EH (cell line): ENCODE data around the gene MAPKAPK3.

Experiments
- DNase-seq: peaks from one replicate; pipeline ENCODE4 v3.0.0-alpha.2; 2015; ENCODE audit warnings: low read depth

Gene MAPKAPK3

DNA sequence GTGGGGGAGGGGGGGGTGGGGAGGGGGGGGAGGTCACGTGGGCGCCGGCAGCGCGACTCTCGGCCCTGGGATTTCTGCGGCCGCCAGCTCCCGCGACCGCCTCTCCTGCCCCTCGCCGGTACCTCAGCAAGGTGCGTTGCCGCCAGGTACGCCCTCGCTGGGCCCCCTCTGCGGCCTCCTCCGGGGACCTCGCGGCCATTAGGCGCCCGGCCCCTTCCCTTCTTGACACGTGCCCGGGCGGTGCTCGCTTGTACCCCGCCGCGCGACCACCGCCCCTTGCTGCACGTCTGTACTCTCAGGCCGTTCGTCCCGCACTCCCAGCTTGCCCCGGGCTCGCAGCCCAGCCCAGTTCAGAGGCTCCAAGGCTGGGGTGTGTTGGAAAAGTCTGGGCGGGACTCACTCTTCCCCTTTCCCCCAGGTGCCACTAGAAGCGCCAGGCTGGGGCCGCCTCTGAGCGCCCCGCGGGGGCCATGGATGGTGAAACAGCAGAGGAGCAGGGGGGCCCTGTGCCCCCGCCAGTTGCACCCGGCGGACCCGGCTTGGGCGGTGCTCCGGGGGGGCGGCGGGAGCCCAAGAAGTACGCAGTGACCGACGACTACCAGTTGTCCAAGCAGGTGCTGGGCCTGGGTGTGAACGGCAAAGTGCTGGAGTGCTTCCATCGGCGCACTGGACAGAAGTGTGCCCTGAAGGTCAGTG is at the start of gene MAPKAPK3:
Gene MAPKAPK3 (plus strand): TSS at position 56 of the 696 bp plus-strand sequence. CDS start 415 bp downstream, at position 471.
- no peak for DNase-seq

DNA sequence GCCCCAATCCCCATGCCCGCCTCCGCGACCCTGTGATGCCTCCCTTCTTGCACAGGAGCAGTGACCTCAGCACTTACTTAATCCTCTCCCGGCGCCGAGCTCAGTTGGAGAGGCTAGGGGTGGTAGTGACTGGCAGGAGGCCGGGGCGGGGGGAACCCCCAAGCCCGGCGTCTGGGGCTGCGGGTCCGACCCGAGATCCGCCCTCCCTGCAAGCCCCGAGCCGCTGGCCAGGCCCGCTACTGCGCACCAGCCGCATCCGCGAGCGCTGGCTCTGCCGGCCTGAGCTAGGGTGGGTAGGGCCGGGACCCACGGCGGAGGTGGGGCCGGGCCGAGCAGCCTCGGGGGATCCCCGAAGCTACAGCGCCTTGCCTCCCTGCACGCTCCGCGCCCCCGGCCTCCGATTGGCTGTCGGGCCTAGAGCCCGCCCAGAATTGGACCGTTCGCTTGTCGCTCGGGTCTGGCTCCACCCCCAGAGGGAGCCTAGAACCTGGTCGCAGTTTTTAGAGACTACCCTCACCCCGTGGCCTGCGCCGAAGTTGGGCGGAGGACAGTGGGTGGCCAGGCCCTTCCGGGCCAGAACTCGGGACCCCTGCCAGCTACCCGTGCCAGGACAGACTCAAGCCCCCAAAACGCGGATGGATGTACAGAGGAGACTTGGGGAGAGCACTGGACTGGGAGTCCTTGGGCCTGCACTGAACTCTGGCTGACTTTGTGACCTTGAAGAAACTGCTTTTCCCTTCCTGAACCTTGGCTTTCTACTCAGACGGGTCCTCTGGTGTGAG is 49.4 kb upstream of the MAPKAPK3 start, which contains the start of gene C3orf18:
Gene C3orf18 (minus strand): TSS at position 362 of the 782 bp plus-strand sequence. CDS start 2,048 bp downstream, outside the sequence.
- DNase-seq: peak; percentile 90

DNA sequence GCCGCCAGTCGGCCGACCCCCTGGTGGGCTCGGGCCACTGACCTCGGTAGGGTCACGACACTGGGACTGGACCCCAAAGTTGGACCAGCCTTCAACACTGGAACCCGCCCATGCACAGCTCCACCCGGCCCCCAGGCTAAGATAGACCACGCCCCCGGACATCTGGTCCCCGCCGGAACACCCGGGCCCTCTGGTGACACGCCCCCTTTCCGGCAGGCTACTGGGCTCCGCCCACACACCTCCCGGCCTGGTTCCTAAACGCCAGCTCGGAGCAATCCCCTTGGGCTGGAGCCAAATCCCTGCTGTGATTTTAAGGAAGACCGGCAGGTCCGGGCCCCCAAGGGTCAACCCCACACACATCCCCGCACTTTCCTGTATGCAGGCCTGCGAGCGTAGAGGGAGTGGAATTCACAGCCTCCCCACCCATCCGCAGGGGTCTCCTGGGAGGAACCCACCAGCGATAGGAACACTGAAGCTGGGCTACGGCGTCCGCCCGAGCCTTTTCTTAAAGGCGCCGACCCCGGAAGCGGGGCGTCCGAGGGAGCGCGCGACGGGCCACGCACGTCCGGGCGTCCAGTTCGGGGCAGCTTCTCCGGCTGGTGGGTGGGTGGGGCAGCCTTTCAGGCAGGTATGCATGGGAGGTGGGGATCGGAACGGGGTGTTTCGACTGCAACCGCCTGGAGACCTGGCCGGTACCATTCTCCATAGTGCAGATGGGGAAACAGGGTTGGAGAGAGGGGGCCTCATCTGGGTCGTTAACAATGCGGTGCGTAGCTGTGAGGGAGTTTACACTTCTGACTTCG is 47.8 kb upstream of the MAPKAPK3 start, which contains the start of gene HEMK1:
Gene HEMK1 (plus strand): TSS at position 576 of the 803 bp plus-strand sequence. CDS start 1,583 bp downstream, outside the sequence.
- DNase-seq: peak; percentile 95

DNA sequence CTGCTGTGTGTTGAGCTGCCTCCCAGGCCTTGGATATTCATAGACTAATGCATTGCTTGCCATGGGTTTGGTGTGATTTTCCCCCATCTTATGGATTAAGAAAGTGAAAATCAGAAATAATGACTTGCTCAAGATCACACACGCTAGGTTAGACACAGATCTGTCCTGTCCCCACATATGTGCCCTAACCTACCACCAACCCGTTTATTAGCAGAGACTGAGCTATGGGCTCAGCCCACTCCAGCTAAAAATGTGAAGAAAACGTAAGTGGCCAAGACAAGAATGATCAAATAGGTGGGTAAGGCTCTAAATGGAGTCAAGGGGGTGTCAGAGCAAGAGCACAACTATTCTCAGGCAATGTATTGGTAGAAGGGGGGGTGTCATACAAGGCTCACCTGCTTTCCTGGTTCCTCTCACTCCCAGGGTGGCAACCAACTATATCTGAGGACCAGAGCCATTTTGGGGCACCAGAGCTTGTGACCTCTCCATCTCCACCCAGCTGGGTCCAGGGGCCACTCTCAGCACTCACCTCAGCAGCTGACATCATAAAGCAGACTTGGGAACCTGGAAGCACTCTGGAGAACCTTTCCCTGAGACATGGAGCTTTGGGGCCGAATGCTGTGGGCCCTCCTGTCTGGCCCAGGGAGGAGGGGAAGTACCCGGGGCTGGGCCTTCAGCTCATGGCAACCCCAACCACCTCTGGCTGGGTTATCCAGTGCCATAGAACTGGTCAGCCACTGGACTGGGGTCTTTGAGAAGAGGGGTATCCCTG is 46.3 kb upstream of the MAPKAPK3 start:
- DNase-seq: no peak

DNA sequence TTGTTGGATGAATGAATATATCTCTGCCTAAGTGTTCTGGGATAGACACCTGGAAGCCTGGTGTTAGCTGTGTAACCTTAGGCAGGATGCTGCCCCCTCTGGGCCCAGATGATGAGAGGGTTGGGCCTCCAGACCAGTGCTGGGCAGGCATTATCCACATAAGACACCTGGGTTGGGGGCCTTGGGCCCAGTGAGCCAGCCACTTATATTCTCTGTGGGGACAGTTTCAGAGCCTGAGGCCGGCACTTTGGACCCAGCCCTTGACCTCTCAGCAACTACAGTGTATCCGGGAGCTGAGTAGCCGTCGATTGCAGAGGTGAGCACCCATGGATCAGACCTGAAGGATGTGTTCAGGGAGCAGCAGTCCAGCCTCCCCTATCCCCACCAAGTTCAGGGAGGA is 45.5 kb upstream of the MAPKAPK3 start:
- no peak for DNase-seq

DNA sequence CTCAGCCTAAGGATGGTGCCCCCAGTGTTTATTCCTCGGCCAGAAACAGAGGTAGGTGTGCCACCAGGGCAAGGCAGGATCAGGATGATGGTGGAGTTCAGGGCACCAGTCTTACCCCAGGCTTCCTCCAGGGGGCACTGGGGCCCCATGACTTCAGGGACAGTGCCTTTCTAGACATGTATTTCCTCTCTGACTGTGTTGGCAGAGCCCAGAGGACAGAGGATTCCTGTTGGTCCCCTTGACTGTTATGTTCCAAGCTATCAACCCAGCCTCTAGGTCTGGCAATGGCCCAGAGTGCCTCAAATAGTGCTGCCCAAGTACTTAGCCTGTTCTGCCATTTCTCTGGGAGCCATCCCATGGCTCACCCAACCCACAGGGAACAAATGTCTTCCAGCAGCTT is 44.8 kb upstream of the MAPKAPK3 start:
- peak; percentile 75 for DNase-seq

DNA sequence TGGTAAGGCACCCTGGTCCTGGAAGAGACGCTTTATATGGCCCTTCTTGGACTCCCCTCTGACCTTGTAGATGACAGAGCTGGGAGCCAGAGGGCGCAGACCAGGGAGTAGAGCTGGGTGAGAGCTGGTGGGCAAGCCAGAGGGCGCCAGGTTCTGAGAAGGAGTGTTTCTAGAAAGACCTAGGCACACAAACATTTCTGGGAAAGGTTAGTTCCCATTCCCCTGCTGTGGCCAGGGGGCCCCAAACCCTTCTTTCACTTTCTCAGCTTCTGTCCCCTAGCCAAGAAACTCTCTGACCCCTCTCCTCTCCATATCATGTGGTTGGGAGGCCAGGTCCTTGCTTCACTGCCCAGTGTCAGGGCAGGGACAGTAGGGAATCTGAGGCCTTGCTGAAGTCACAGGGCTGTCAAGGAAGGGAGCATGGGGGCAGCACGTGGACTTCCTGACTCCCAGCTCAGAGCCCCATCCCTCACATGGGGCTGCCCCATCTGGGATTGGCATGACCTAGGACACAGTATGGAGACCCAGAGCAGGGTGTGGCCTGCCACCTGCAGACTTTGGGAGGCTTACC is 44.1 kb upstream of the MAPKAPK3 start:
- no peak for DNase-seq

DNA sequence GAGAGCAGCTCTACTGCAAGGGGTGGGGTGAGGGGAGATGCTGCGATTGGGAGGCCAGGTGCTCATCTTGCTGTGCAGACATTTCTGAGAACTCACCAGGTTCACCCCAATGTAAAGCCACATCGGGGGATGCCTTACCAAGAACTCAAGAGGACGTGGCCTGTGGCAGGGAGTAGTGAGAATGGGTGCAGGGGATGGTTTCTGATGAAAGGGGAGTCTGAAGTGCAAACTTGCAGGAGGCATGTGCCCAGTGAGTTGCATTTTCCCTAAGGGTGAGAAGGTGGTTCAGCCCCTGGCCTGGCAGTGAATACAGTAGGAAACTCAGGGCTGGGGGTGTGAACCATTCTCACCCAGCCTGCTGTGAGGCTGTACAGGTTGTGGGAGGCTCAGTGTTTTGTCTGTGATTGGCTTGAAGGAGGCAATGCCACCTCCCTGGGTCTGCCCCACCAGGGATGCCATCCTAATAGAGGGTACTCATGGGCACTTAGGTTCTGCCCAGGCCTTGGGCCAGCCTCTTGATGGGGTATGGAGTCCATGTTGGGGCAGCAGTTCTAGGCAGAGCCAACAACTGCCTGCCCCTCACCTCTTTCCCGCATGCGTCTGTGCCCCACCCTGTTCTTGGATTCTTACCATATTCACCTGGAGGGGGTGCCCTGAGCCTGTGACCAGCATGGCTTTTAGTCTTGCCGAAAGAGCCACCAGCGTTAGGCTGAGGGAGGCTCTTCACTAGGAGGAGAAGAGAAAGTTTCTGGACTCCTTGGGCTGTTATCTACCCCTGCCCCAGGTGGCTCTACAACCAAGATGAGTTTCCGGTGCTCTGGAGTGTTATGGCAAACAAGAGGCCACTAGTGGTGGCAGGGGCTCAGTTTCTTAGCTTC is 43.1 kb upstream of the MAPKAPK3 start:
- DNase-seq: no peak

DNA sequence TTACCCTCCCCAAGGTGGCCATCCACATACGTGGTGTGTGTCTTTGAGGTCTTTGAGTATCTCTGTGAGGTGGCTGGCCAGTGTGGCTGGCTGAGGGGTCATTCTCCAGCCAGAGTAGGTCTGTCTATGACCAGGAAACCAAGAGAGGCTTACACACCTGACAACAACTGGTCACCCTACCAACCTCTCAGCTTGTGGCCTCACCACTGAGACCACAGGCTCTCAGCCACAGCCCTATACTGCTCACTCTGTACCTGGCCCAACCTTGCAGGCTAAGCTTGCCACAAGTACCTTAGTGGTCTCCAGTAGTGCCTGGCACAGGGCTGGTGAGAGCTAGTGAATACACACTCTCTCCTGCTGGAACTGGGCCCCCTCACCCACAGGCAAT is 42.5 kb upstream of the MAPKAPK3 start:
- no peak for DNase-seq

DNA sequence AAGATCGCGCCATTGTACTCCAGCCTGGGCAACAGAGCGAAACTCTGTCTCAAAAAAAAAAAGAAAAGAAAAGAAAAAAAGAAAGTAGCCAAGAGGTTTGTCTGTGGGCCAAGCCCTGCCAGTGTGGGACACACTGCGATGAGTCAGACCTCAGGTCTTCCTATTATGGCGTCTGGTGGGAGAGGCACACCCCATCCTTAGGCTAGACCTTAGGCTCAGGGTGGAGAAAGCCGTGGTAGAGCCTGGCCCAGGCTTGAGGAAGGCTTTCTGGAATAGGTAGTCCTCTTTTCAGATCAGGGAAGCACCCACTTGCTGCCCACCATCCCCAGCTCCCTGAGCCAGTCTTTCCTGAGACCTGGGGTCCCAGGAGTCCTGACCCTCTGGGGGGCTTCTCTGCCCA is 41.6 kb upstream of the MAPKAPK3 start:
- peak; percentile 44 for DNase-seq

DNA sequence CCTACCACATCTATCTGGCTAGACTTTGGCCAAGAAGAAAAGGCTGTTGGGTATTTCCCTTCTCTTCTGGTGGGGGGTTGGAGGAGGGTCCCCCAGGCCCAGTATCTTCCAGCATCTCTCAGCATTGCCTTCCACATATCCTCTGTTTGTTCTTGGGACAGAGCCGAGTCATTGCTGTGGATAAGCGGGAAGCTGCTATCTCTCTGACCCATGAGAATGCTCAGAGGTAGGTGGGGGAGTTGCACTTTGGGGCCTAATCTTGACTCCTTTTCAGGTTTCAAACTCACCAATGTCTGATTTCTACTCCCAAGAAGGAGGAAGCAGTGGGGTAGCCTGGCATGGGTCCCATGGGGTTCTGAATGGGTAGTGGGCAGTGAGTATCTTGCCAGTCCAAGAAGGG is 39.6 kb upstream of the MAPKAPK3 start:
- DNase-seq: no peak

DNA sequence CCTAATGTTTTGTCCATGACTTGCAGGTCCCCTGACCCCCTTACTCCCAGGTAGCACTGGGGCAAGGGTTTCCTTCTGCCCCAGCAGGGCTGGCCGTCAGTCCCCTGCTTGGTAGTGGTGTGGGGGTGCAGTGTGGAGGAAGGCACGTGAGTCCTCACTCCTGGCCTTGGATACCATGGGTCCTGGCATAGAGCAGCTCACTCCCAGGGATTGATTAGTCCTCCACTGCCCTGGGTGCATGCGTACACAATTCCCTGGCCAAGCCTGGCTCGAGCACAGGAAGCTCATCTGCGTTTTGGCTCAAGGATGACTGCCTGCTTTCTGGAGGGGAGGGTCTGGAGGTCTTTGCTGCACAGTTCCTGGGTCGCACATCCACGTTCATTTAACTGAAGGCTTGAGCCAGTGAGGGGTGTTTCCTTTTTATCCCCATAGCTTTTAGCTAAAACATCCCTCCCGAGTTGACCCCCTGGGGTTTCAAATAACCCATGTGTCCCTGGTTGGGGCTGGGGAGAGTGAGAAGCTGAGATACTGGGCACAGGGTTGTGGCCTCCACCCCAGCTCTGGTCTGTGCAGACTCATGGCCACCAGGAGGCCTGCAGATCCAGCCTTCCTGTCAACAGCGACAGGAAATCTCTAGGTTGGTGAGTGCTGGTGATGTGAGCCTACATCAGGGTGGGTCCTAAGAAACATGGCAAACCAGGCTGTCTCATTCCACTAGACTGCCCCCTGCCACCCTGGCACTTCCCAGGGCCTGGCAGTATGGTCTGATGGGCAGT is 36.1 kb upstream of the MAPKAPK3 start:
- DNase-seq: no peak

DNA sequence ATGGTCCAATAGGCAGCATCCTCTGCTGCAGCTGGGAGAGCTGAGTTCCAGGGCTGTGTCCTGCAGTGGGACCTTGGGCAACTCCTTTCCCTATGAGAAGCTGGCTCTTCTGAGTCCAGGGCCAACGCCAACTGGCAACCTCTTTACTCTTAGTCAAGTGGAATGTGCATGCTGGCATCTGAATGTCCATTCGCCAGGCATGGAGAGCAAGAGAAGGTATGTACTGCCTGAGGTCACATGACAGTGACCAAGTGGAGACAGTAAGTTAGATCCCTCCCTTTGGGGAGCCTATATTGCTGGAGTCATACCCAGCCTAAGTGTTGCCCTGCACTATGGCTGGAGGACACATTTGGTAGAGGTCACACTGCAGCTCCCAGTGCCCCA is 35.5 kb upstream of the MAPKAPK3 start:
- no peak for DNase-seq

DNA sequence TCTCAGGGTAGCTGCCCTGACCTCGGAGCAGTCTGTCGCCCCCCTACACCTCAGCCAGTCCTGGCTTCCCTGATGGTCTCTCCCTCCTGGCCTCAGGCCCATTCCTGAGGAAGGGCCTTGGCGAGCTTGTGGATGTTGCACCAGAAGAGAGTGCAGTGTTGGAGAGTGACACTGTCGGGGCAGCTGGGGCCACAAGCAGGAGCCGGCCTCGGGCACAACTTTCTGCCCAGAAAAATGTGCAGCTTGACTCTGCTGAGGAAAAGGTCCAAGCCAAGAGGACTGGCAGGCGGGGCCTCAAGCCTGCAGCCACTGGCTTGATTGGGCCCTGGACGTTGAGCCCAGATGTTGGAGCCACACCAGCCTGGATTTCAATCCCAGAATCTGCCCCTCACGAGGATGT is 34.9 kb upstream of the MAPKAPK3 start:
- DNase-seq: no peak

DNA sequence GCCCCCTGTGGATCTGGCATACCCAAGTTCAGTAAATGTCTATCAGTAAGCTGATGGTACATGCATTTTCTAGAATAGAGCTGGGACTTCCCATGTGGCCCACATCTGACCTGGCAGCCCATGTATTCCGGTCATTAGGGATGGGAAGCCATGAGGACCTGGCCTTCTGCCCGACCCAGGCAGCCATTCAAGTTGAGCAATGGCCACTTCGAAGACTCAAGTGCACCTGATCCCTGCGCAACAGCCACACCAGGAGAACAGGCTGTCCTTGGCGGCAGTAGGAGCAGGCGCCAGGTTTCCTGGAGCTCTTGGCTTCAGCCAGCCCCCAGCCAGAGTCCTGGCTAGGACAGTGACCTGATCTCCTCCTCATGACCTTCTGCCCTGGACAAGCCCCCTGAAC is 33.1 kb upstream of the MAPKAPK3 start:
- DNase-seq: no peak

DNA sequence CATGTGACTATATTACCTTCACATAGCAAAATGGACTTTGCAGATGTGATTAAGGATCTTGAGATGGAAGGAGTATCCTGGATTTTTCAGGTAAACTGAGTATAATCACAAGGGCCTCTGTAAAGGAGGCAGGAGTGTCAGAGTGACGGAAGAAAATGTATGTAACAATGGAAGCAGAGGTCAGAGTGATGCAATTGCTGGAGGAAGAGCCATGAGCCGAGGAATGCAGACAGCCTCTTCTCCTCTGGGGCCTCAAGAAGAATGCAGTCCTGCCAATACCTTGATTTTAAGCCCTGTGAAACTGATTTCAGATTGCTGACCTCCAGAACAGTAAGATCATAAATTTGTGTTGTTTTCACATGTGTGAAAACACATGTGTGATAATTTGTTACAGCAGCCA is 32.6 kb upstream of the MAPKAPK3 start:
- DNase-seq: no peak

DNA sequence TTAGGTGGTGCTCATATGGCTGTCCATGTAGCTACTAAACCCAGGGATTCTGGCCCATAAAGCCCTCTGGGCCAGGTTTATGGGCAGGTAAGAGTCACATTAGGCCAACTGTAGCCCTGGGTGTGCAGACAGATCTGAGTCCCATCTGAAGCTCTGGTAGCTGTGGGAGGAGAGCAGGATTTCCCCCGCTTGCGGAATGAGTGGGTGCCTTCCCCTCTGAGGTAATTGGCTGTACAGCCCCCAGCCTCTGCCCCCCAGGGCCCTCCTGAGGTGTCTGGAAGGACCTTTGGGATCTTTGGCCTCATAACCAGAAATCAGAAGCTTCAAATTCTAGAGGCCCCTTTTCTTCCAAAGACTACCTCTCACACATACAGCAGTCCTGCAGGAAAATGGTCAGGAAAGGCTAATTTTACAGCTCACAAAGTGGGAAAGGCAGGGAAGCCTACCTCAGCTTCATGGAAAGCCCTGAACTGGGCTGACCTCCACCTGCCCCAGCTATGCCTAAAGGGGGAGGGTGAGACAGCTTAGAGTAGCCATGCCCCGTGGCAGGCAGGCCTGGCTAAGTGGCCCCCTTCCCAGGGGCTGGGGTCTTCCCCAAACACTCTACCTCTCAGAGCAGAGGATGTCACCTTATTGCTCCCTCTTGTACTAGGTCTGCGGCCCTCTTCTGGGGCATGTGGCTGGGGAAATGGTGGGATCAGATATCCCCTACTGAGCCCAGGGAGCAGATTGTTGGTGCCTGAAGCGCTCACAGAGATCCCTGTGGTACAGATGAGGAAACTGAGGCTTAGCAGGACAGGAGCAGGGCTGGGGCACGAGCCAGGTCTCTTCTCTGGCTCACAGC is 30.8 kb upstream of the MAPKAPK3 start:
- no peak for DNase-seq

DNA sequence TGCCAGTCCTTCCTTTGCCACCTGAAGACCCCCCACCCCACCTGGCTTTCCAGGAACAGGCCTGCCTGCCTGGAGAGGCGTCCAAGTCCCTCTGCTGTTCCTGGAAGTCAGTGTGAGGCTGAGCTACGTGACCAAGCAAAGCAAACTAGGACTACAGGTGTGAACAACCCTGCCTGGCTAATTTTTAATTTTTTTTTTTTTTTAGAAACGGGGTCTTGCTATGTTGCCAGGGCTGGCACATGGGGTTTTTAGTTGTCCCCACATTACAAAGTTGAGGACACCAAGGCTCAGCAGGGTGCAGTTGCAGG is 30.2 kb upstream of the MAPKAPK3 start:
- no peak for DNase-seq

DNA sequence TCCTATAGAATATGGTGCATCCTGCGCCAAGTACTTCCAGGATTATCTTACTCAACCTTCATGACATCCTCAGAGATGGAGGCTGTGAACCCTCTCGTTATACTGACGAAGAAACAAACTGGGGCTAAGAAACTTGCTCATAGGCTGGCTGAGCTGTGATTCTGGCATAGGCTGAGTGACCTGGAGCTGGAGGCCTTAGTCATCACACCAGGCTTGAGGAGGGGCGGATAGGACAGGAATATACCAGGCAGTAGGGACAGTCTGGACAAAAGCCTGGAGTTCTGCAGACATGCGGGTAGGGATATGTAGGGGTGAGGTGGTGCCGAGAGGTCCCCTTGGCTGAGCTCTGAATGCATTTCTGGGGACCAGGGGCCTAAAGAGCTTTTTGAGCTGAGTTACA is 29.6 kb upstream of the MAPKAPK3 start:
- DNase-seq: peak; percentile 27
